HL-60 (cell line): Measurements from ENCODE around the gene FNIP2.

Experiments used
- DNase-seq, 2 experiments: peaks; one replicate each; pipeline ENCODE4 v3.0.0-alpha.2; 2010 to 2020; ENCODE audit warnings: low read depth in 1 of 2, low spot score in 1 of 2
- H3K27ac ChIP-seq: fragments of 250-450 bp; sonication (Bioruptor Pico); replicated peaks from 2 replicates; pipeline ENCODE4 v1.5.1; 2020; ENCODE audit warnings: mild to moderate bottlenecking, moderate library complexity
- H3K27me3 ChIP-seq: fragments of 250-450 bp; sonication (Bioruptor Pico); 2 replicates; pipeline ENCODE4 v1.5.1; 2021; ENCODE audit warnings: mild to moderate bottlenecking, moderate library complexity; ENCODE audit not compliant: insufficient read depth, poor library complexity, severe bottlenecking
- H3K4me3 ChIP-seq: replicated peaks from 2 replicates; pipeline ENCODE4 v1.5.1; 2011; ENCODE audit warnings: mild to moderate bottlenecking, control low read depth, low read length; ENCODE audit not compliant: insufficient read depth
- GABPA ChIP-seq: IDR thresholded peaks from 2 replicates; pipeline ENCODE4 v1.6.1; 2012; ENCODE audit warnings: low read depth
- POLR2AphosphoS5 ChIP-seq: IDR thresholded peaks from 2 replicates; pipeline ENCODE4 v1.6.1; 2012; ENCODE audit warnings: low read depth
- REST ChIP-seq: IDR thresholded peaks from 2 replicates; pipeline ENCODE4 v1.6.1; 2012; ENCODE audit warnings: low read depth; ENCODE audit not compliant: insufficient replicate concordance
- SPI1 ChIP-seq: IDR thresholded peaks from 2 replicates; pipeline ENCODE4 v1.6.1; 2012; ENCODE audit warnings: low read depth, mild to moderate bottlenecking, borderline replicate concordance
- TF ChIP-seq, protein P1 (sequence below): IDR thresholded peaks from one replicate; pipeline ENCODE4 v1.5.1; 2011; ENCODE audit warnings: low read length, control low read depth, inconsistent platforms; ENCODE audit not compliant: insufficient read depth

The FNIP2 gene

GRCh38 chr4:158884280-158884679 is 115.5 kb downstream of the FNIP2 start:
- Histone ChIP-seq H3K27me3 (no peaks in the 10 kb centered on the region), H3K4me3 (no peak overlapping the region), H3K27ac (no peak overlapping the region)
- no peak for DNase-seq
- TF ChIP-seq POLR2AphosphoS5 (no peak), GABPA (no peak), SPI1 (no peak), REST (no peak)
- TF ChIP-seq, protein P1, sequence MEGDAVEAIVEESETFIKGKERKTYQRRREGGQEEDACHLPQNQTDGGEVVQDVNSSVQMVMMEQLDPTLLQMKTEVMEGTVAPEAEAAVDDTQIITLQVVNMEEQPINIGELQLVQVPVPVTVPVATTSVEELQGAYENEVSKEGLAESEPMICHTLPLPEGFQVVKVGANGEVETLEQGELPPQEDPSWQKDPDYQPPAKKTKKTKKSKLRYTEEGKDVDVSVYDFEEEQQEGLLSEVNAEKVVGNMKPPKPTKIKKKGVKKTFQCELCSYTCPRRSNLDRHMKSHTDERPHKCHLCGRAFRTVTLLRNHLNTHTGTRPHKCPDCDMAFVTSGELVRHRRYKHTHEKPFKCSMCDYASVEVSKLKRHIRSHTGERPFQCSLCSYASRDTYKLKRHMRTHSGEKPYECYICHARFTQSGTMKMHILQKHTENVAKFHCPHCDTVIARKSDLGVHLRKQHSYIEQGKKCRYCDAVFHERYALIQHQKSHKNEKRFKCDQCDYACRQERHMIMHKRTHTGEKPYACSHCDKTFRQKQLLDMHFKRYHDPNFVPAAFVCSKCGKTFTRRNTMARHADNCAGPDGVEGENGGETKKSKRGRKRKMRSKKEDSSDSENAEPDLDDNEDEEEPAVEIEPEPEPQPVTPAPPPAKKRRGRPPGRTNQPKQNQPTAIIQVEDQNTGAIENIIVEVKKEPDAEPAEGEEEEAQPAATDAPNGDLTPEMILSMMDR, result no peak

GRCh38 chr4:158885564-158885963 is 116.7 kb downstream of the FNIP2 start:
- no peak overlapping the region for H3K4me3 ChIP-seq
- TF ChIP-seq GABPA (no peak), SPI1 (no peak), POLR2AphosphoS5 (no peak), REST (no peak)
- TF ChIP-seq, protein P1, result no peak
- DNase-seq, result no peak
- no peak overlapping the region for H3K27ac ChIP-seq
- no peaks in the 10 kb centered on the region for H3K27me3 ChIP-seq

- TF ChIP-seq SPI1 (no peak), POLR2AphosphoS5 (no peak), REST (no peak), GABPA (no peak)
- TF ChIP-seq, protein P1, result no peak
- Histone ChIP-seq H3K27ac (no peak overlapping the region), H3K27me3 (no peaks in the 10 kb centered on the region), H3K4me3 (no peak overlapping the region)
- DNase-seq, result no peak
These were observed 121.5 kb downstream of the FNIP2 start for GRCh38 chr4:158890294-158890693.
